GM18502 (cell line): ENCODE results near the gene RBMS3.
"Not testable (repeated sequence)": the region's sequence is repeated elsewhere in the genome, so short reads cannot be mapped to it uniquely, and the experiment has no call there.

Source experiments
- ATAC-seq: cut with Tn5 transposase; IDR thresholded peaks from one replicate; pipeline ENCODE4 v1.9.1; 2021; ENCODE audit warnings: mild to moderate bottlenecking; ENCODE audit not compliant: unreplicated experiment, poor library complexity

The RBMS3 gene

GRCh38 chr3:29639578-29640290 is 358.9 kb downstream of the RBMS3 start:
- no peak for ATAC-seq

- ATAC-seq = no peak
Measured at GRCh38 chr3:29642393-29643033, 361.6 kb downstream of the RBMS3 start.

GRCh38 chr3:29643034-29643425 is 362.2 kb downstream of the RBMS3 start:
- no peak for ATAC-seq

- ATAC-seq = no peak
Measured at GRCh38 chr3:29644261-29644660, 363.4 kb downstream of the RBMS3 start.

GRCh38 chr3:29644956-29645636 is 364.2 kb downstream of the RBMS3 start:
- ATAC-seq = no peak

- ATAC-seq = no peak
Measured at GRCh38 chr3:29646043-29646442, 365.2 kb downstream of the RBMS3 start.

GRCh38 chr3:29649815-29650547 is 369.1 kb downstream of the RBMS3 start:
- peak; percentile 98 for ATAC-seq

- ATAC-seq = no peak
Measured at GRCh38 chr3:29653680-29654079, 372.8 kb downstream of the RBMS3 start.

- ATAC-seq = no peak
Measured at GRCh38 chr3:29655015-29655747, 374.3 kb downstream of the RBMS3 start.

GRCh38 chr3:29665688-29666087 is 384.8 kb downstream of the RBMS3 start:
- no peak for ATAC-seq

GRCh38 chr3:29668233-29668632 is 387.4 kb downstream of the RBMS3 start:
- ATAC-seq = no peak

GRCh38 chr3:29668728-29669127 is 387.9 kb downstream of the RBMS3 start:
- ATAC-seq = no peak

- ATAC-seq = not testable (repeated sequence)
Measured at GRCh38 chr3:29670476-29670875, 389.6 kb downstream of the RBMS3 start.

GRCh38 chr3:29677421-29677820 is 396.6 kb downstream of the RBMS3 start:
- no peak for ATAC-seq

GRCh38 chr3:29679944-29680343 is 399.1 kb downstream of the RBMS3 start:
- no peak for ATAC-seq

- ATAC-seq = peak; percentile 54
Measured at GRCh38 chr3:29683018-29683993, 402.4 kb downstream of the RBMS3 start.

GRCh38 chr3:29686889-29687592 is 406.2 kb downstream of the RBMS3 start:
- peak; percentile 96 for ATAC-seq

- ATAC-seq = no peak
Measured at GRCh38 chr3:29690686-29691353, 409.9 kb downstream of the RBMS3 start.
